ENCODE results near the gene SYNRG. TPM values are rescaled to one million over a fixed set of nuclear protein-coding genes. Genes with fewer than 3 reads are reported as not detected.

The SYNRG gene
- total and polyA plus RNA-seq, 9 donors: 10.9 to 40.0 (median 31.1) TPM

GRCh38 chr17:37605813-37606505 lies 3.3 kb downstream of the SYNRG start:
- no peak for DNase-seq
- Histone ChIP-seq H3K27ac (no peak overlapping the region), H3K4me3 (no peak overlapping the region), H3K27me3 (no peaks in the 10 kb centered on the region), H3K4me1 (ENCODE audit: insufficient read depth) (peaks cover 3% of the 10 kb centered on the region), H3K9me3 (no peaks in the 10 kb centered on the region), H3K36me3 (no peaks in the 10 kb centered on the region)
- 91 to 93% (median 92%) methylated on average over 7 of the region's 7 CpGs for WGBS, 3 donors
- TF ChIP-seq CTCF (IDR thresholded peaks at IDR 0.05) (no peak), POLR2A (IDR thresholded peaks at IDR 0.05) (no peak), EP300 (IDR thresholded peaks at IDR 0.05) (no peak)
- intact Hi-C loops (cut with DNase I): no loop called here

- no peak for DNase-seq
- H3K27ac ChIP-seq: no peak overlapping the region
- peaks cover 3% of the 10 kb centered on the region for H3K4me1 ChIP-seq (ENCODE audit: insufficient read depth)
- H3K4me3 ChIP-seq: no peak overlapping the region
- H3K9me3 ChIP-seq: no peaks in the 10 kb centered on the region
- H3K36me3 ChIP-seq: no peaks in the 10 kb centered on the region
- no peaks in the 10 kb centered on the region for H3K27me3 ChIP-seq
- WGBS, 3 donors: 84 to 88% (median 85%) methylated on average over 4 of the region's 4 CpGs
- TF ChIP-seq POLR2A (IDR thresholded peaks at IDR 0.05): no peak
- TF ChIP-seq EP300 (IDR thresholded peaks at IDR 0.05): no peak
- intact Hi-C loops (cut with DNase I): no loop called here
Measured at GRCh38 chr17:37605081-37605480, 4.1 kb downstream of the SYNRG start.

- TF ChIP-seq POLR2A (IDR thresholded peaks at IDR 0.05): no peak
- TF ChIP-seq EP300 (IDR thresholded peaks at IDR 0.05): no peak
- no peak for TF ChIP-seq CTCF (IDR thresholded peaks at IDR 0.05)
- 84 to 89% (median 84%) methylated on average over 6 of the region's 6 CpGs for WGBS, 3 donors
- intact Hi-C loops (cut with DNase I): no loop called here
- no peaks in the 10 kb centered on the region for H3K9me3 ChIP-seq
- no peak overlapping the region for H3K4me3 ChIP-seq
- no peak for DNase-seq
- H3K4me1 ChIP-seq (ENCODE audit: insufficient read depth): peaks cover 3% of the 10 kb centered on the region
- no peaks in the 10 kb centered on the region for H3K36me3 ChIP-seq
- H3K27me3 ChIP-seq: no peaks in the 10 kb centered on the region
- no peak overlapping the region for H3K27ac ChIP-seq
Measured at GRCh38 chr17:37604556-37604955, 4.7 kb downstream of the SYNRG start.

- no peak for TF ChIP-seq EP300 (IDR thresholded peaks at IDR 0.05)
- TF ChIP-seq CTCF (IDR thresholded peaks at IDR 0.05): no peak
- no peak for TF ChIP-seq POLR2A (IDR thresholded peaks at IDR 0.05)
- intact Hi-C loops (cut with DNase I): no loop called here
- DNase-seq: no peak
- no peak overlapping the region for H3K4me3 ChIP-seq
- no peaks in the 10 kb centered on the region for H3K4me1 ChIP-seq (ENCODE audit: insufficient read depth)
- no peaks in the 10 kb centered on the region for H3K36me3 ChIP-seq
- H3K27ac ChIP-seq: no peak overlapping the region
- no peaks in the 10 kb centered on the region for H3K27me3 ChIP-seq
- WGBS, 3 donors: 34 to 61% (median 58%) methylated on average over 2 of the region's 2 CpGs
- no peaks in the 10 kb centered on the region for H3K9me3 ChIP-seq
Measured at GRCh38 chr17:37598145-37598544, 11.1 kb downstream of the SYNRG start.

- intact Hi-C loops (cut with DNase I): no loop called here
- 74 to 91% (median 83%) methylated on average over 6 of the region's 6 CpGs for WGBS, 3 donors
- TF ChIP-seq POLR2A (IDR thresholded peaks at IDR 0.05) (no peak), CTCF (IDR thresholded peaks at IDR 0.05) (no peak), EP300 (IDR thresholded peaks at IDR 0.05) (no peak)
- Histone ChIP-seq H3K27me3 (no peaks in the 10 kb centered on the region), H3K4me3 (no peak overlapping the region), H3K4me1 (ENCODE audit: insufficient read depth) (no peaks in the 10 kb centered on the region), H3K9me3 (no peaks in the 10 kb centered on the region), H3K27ac (no peak overlapping the region), H3K36me3 (no peaks in the 10 kb centered on the region)
- no peak for DNase-seq
Measured at GRCh38 chr17:37592291-37592690, 16.9 kb downstream of the SYNRG start.
